ENCODE measurements around the gene HNRNPA3. TPM values are rescaled to one million over a fixed set of nuclear protein-coding genes. Genes with fewer than 3 reads are reported as not detected.
"Not testable (repeated sequence)": the region's sequence is repeated elsewhere in the genome, so short reads cannot be mapped to it uniquely, and the experiment has no call there.

The HNRNPA3 gene
- total and polyA plus RNA-seq, 2 experiments from 2014 or later: 151 to 290 TPM

GRCh38 chr2:177179227-177179626, 33.4 kb upstream of the HNRNPA3 start (continued):
- TF ChIP-seq ZNF462 (CRISPR knock-in tag; IDR thresholded peaks at IDR 0.05): no peak
- no peak for TF ChIP-seq NANOG (IDR thresholded peaks at IDR 0.05; ENCODE audit: borderline replicate concordance)
- TF ChIP-seq EZH2 (IDR thresholded peaks at IDR 0.05; ENCODE audit: low read depth, unreplicated experiment): no peak
- TF ChIP-seq CTCF (conservative IDR thresholded peaks at IDR 0.05; ENCODE audit: low read depth in 2 of 2): no peak
- no peak for TF ChIP-seq CREB1 (CRISPR knock-in tag; IDR thresholded peaks at IDR 0.05; ENCODE audit: low read depth)
- TF ChIP-seq ETS1 (IDR thresholded peaks at IDR 0.05): no peak
- TF ChIP-seq POLR2AphosphoS5 (IDR thresholded peaks at IDR 0.05; ENCODE audit: low read depth): no peak

- Mint-ChIP-seq H3K27ac (peak overlapping the region; percentile 60; the same call in 1 of the 2 replicates), H3K4me1 (peaks cover 15% of the 10 kb centered on the region)
- not testable (repeated sequence) for H3K4me3 Mint-ChIP-seq; H3K27me3 Mint-ChIP-seq (ENCODE audit: insufficient read depth, low read depth, poor library complexity); H3K4me2 ChIP-seq; H3K79me2 ChIP-seq (replicated peaks; ENCODE audit: insufficient read depth); ATAC-seq; H3K36me3 Mint-ChIP-seq (ENCODE audit: low read depth); DNase-seq (ENCODE audit: low spot score); H4K20me1 ChIP-seq (replicated peaks; ENCODE audit: insufficient read depth); H3K27me3 ChIP-seq (ENCODE audit: insufficient read depth); H3K4me3 ChIP-seq; H3K9me2 ChIP-seq (ENCODE audit: insufficient read depth); H3K9me3 Mint-ChIP-seq; H3K36me3 ChIP-seq (ENCODE audit: insufficient read depth); H3F3A ChIP-seq (replicated peaks; ENCODE audit: low read depth); H3K27ac ChIP-seq (ENCODE audit: low read depth); H3K4me1 ChIP-seq (ENCODE audit: insufficient read depth)
- H2AFZ ChIP-seq: peak overlapping the region; percentile 72
Measured at GRCh38 chr2:177179671-177180070, 32.9 kb upstream of the HNRNPA3 start.
